Measurements from ENCODE around the gene KLB.

DNA sequence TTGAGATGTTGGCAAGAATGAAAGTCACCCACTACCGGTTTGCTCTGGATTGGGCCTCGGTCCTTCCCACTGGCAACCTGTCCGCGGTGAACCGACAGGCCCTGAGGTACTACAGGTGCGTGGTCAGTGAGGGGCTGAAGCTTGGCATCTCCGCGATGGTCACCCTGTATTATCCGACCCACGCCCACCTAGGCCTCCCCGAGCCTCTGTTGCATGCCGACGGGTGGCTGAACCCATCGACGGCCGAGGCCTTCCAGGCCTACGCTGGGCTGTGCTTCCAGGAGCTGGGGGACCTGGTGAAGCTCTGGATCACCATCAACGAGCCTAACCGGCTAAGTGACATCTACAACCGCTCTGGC, 39.7 kb downstream of the KLB start:
- no peak for TF ChIP-seq EZH2 (IDR thresholded peaks at IDR 0.05; ENCODE audit: low read length)
- no peak for TF ChIP-seq CTCF (optimal IDR thresholded peaks at IDR 0.05 in 1 of 3, IDR thresholded peaks at IDR 0.05 in 1 of 3, conservative IDR thresholded peaks at IDR 0.05 in 1 of 3; ENCODE audit: extremely low read depth in 1 of 3, insufficient read depth in 2 of 3, low read length in 3 of 3)
